ENCODE results near the gene ADAMTS16.

- TF ChIP-seq CTCF (IDR thresholded peaks at IDR 0.05) (no peak), EZH2 (IDR thresholded peaks at IDR 0.05) (no peak), EZH2phosphoT487 (IDR thresholded peaks at IDR 0.05) (no peak)
Observed at GRCh38 chr5:5327126-5327525, 187.0 kb downstream of the ADAMTS16 start.

Data from neural progenitor cell (in vitro differentiated cells).